ENCODE data around the gene DNLZ. TPM values are rescaled to one million over a fixed set of nuclear protein-coding genes. Genes with fewer than 3 reads are reported as not detected.

DNLZ gene
- total and polyA plus RNA-seq, 9 of the 15 experiments (the other 6 are each of a cell fraction or from before 2014, with no cell fraction given): 0.17 to 44.6 (median 3.4) TPM

DNA sequence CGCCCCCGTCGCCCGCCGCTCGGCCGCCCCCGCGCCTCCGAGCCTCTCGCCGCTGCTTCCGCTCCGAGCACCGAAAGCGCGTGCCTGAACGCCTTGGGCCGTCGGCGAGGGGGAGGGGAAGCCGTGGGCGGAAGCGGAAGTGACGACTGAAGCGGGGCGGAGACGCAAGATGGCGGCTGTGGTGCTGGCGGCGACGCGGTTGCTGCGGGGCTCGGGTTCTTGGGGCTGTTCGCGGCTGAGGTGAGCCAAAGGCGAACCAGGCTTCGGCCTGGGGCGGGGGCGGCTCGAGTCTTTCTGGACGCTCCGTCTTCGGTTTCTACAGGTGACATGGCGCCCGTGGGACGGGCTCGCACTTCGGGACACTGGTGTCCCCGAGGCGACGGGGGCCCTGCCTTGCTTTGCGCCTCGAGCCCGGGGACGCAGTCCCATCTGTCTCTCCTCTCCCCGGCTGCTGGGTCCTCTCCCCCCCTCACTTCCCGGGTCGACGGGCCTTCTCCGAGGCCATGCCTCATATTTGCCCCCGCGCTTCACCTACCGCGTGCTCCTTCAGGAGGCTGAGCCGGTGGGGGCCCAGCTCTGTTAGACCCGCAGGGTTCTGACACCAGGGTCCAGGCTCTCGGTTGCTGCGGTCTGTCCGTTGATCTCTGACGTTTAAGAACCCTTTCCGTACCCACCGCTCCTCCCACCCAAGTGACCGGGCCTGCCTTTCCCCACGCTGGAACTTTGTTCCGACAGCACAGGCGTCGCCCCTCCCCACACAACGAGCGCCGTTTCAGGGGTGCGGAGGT lies 47.1 kb upstream of the DNLZ start, which contains the start of the genes ENTR1 and PMPCA (continued):
- TF ChIP-seq NONO (IDR thresholded peaks at IDR 0.05; ENCODE audit: low read depth in 2 of 2, low read length in 1 of 2): no peak
- no peak for TF ChIP-seq ZNF274 (IDR thresholded peaks at IDR 0.05; ENCODE audit: borderline replicate concordance, low read depth, low read length)
- TF ChIP-seq, protein P1, sequence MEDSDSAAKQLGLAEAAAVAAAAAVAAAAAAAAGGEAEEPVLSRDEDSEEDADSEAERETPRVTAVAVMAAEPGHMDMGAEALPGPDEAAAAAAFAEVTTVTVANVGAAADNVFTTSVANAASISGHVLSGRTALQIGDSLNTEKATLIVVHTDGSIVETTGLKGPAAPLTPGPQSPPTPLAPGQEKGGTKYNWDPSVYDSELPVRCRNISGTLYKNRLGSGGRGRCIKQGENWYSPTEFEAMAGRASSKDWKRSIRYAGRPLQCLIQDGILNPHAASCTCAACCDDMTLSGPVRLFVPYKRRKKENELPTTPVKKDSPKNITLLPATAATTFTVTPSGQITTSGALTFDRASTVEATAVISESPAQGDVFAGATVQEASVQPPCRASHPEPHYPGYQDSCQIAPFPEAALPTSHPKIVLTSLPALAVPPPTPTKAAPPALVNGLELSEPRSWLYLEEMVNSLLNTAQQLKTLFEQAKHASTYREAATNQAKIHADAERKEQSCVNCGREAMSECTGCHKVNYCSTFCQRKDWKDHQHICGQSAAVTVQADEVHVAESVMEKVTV (CRISPR knock-in tag; IDR thresholded peaks at IDR 0.05): no peak
- TF ChIP-seq, protein P2, sequence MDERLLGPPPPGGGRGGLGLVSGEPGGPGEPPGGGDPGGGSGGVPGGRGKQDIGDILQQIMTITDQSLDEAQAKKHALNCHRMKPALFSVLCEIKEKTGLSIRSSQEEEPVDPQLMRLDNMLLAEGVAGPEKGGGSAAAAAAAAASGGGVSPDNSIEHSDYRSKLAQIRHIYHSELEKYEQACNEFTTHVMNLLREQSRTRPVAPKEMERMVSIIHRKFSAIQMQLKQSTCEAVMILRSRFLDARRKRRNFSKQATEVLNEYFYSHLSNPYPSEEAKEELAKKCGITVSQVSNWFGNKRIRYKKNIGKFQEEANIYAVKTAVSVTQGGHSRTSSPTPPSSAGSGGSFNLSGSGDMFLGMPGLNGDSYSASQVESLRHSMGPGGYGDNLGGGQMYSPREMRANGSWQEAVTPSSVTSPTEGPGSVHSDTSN (CRISPR knock-in tag; IDR thresholded peaks at IDR 0.05; ENCODE audit: low read depth): no peak
- TF ChIP-seq, protein P2 (tag; conservative IDR thresholded peaks at IDR 0.05; ENCODE audit: low read depth): no peak
- TF ChIP-seq ZNF384 (IDR thresholded peaks at IDR 0.05; ENCODE audit: low read depth, low read length): no peak
- TF ChIP-seq SIN3B (IDR thresholded peaks at IDR 0.05; ENCODE audit: low read depth): peak; percentile 99
- TF ChIP-seq POLR2AphosphoS2 (IDR thresholded peaks at IDR 0.05; ENCODE audit: low read length): no peak; the same call in 1 of the 2 replicates
- peak; percentile 83 for TF ChIP-seq RBBP5 (IDR thresholded peaks at IDR 0.05; ENCODE audit: borderline replicate concordance, insufficient read depth, low read length, poor library complexity, severe bottlenecking)
- no peak for TF ChIP-seq SMAD2 (IDR thresholded peaks at IDR 0.05; ENCODE audit: low read depth, low read length)
- TF ChIP-seq CC2D1A (IDR thresholded peaks at IDR 0.05): no peak
- no peak for TF ChIP-seq CSDE1 (IDR thresholded peaks at IDR 0.05)
- TF ChIP-seq, protein P3, sequence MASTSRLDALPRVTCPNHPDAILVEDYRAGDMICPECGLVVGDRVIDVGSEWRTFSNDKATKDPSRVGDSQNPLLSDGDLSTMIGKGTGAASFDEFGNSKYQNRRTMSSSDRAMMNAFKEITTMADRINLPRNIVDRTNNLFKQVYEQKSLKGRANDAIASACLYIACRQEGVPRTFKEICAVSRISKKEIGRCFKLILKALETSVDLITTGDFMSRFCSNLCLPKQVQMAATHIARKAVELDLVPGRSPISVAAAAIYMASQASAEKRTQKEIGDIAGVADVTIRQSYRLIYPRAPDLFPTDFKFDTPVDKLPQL (IDR thresholded peaks at IDR 0.05; ENCODE audit: extremely low read depth, insufficient read length): no peak
- TF ChIP-seq RUNX1 (IDR thresholded peaks at IDR 0.05; ENCODE audit: low read depth): no peak
- TF ChIP-seq ZNF174 (CRISPR knock-in tag; IDR thresholded peaks at IDR 0.05): no peak
- TF ChIP-seq ZNF143 (CRISPR knock-in tag; IDR thresholded peaks at IDR 0.05): no peak
- TF ChIP-seq, protein P4, sequence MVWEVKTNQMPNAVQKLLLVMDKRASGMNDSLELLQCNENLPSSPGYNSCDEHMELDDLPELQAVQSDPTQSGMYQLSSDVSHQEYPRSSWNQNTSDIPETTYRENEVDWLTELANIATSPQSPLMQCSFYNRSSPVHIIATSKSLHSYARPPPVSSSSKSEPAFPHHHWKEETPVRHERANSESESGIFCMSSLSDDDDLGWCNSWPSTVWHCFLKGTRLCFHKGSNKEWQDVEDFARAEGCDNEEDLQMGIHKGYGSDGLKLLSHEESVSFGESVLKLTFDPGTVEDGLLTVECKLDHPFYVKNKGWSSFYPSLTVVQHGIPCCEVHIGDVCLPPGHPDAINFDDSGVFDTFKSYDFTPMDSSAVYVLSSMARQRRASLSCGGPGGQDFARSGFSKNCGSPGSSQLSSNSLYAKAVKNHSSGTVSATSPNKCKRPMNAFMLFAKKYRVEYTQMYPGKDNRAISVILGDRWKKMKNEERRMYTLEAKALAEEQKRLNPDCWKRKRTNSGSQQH (CRISPR knock-in tag; IDR thresholded peaks at IDR 0.05): no peak
- no peak for TF ChIP-seq RBM39 (optimal IDR thresholded peaks at IDR 0.05; ENCODE audit: low read depth, low read length)
- TF ChIP-seq DNMT1 (IDR thresholded peaks at IDR 0.05): no peak
- TF ChIP-seq MCM3 (IDR thresholded peaks at IDR 0.05): no peak
- TF ChIP-seq, protein P5, sequence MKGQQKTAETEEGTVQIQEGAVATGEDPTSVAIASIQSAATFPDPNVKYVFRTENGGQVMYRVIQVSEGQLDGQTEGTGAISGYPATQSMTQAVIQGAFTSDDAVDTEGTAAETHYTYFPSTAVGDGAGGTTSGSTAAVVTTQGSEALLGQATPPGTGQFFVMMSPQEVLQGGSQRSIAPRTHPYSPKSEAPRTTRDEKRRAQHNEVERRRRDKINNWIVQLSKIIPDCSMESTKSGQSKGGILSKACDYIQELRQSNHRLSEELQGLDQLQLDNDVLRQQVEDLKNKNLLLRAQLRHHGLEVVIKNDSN (CRISPR knock-in tag; IDR thresholded peaks at IDR 0.05): no peak
- no peak for TF ChIP-seq RBM34 (IDR thresholded peaks at IDR 0.05; ENCODE audit: borderline replicate concordance, insufficient read depth, low read length)

Measured in K562 (cell line).